HG03520 (cell line): Measurements from ENCODE around the gene TMEM61.
"Not testable (repeated sequence)": the region's sequence is repeated elsewhere in the genome, so short reads cannot be mapped to it uniquely, and the experiment has no call there.

Experiments used
- ATAC-seq: cut with Tn5 transposase; IDR thresholded peaks from one replicate; pipeline ENCODE4 v1.9.1; 2021; ENCODE audit warnings: mild to moderate bottlenecking, moderate library complexity; ENCODE audit not compliant: unreplicated experiment

The TMEM61 gene

GRCh38 chr1:55000110-55001085 is 20.0 kb downstream of the TMEM61 start:
- ATAC-seq, result no peak

GRCh38 chr1:55001311-55001710 is 20.9 kb downstream of the TMEM61 start:
- ATAC-seq, result no peak

GRCh38 chr1:55002686-55003085 is 22.3 kb downstream of the TMEM61 start:
- ATAC-seq, result no peak

GRCh38 chr1:55005351-55006140 is 25.1 kb downstream of the TMEM61 start:
- ATAC-seq, result no peak

GRCh38 chr1:55006931-55007330 is 26.5 kb downstream of the TMEM61 start:
- no peak for ATAC-seq

GRCh38 chr1:55007625-55008024 is 27.2 kb downstream of the TMEM61 start:
- ATAC-seq, result no peak

- ATAC-seq, result no peak
These were observed 29.9 kb downstream of the TMEM61 start for GRCh38 chr1:55010194-55010886.

- no peak for ATAC-seq
These were observed 30.4 kb downstream of the TMEM61 start for GRCh38 chr1:55010887-55011217.

GRCh38 chr1:55012661-55013060 is 32.2 kb downstream of the TMEM61 start:
- no peak for ATAC-seq

- no peak for ATAC-seq
These were observed 34.7 kb downstream of the TMEM61 start for GRCh38 chr1:55015123-55015522.

GRCh38 chr1:55015731-55016620 is 35.5 kb downstream of the TMEM61 start:
- no peak for ATAC-seq

GRCh38 chr1:55018395-55018794 is 38.0 kb downstream of the TMEM61 start:
- no peak for ATAC-seq

- ATAC-seq, result peak; percentile 78
These were observed 41.6 kb downstream of the TMEM61 start for GRCh38 chr1:55021942-55022546.

- ATAC-seq, result not testable (repeated sequence)
These were observed 43.7 kb downstream of the TMEM61 start for GRCh38 chr1:55024163-55024562.

- not testable (repeated sequence) for ATAC-seq
These were observed 46.3 kb downstream of the TMEM61 start for GRCh38 chr1:55026682-55027081.

- not testable (repeated sequence) for ATAC-seq
These were observed 50.7 kb downstream of the TMEM61 start for GRCh38 chr1:55031098-55031497.

GRCh38 chr1:55033265-55033614 is 52.8 kb downstream of the TMEM61 start:
- no peak for ATAC-seq

- no peak for ATAC-seq
These were observed 54.2 kb downstream of the TMEM61 start for GRCh38 chr1:55034476-55035133.

- no peak for ATAC-seq
These were observed 55.5 kb downstream of the TMEM61 start for GRCh38 chr1:55035904-55036303.
